Measurements from ENCODE around the gene ITSN1. TPM values are rescaled to one million over a fixed set of nuclear protein-coding genes. Genes with fewer than 3 reads are reported as not detected.

The ITSN1 gene
- total and polyA plus RNA-seq, 2 experiments from 2014 or later, result 35.5 to 57.1 TPM

GRCh38 chr21:33841561-33841960 lies 199.3 kb downstream of the ITSN1 start:
- H3K4me1 ChIP-seq (ENCODE audit: insufficient read depth), result peaks cover 29% of the 10 kb centered on the region
- no peak overlapping the region for H2AFZ ChIP-seq
- H3K27me3 ChIP-seq (replicated peaks; ENCODE audit: insufficient read depth), result no peaks in the 10 kb centered on the region
- no peaks in the 10 kb centered on the region for H3K9me2 ChIP-seq (ENCODE audit: insufficient read depth)
- no peak overlapping the region for H3K4me2 ChIP-seq (ENCODE audit: unreplicated experiment)
- no peak for TF ChIP-seq EZH2 (IDR thresholded peaks at IDR 0.05; ENCODE audit: insufficient read depth, poor library complexity, severe bottlenecking)
- no peak for TF ChIP-seq EZH2phosphoT487 (IDR thresholded peaks at IDR 0.05; ENCODE audit: insufficient read depth, low read depth)
- H3F3A ChIP-seq (ENCODE audit: insufficient read depth), result peaks cover 20% of the 10 kb centered on the region
- peaks cover 6% of the 10 kb centered on the region for H3K36me3 ChIP-seq (ENCODE audit: low read depth)
- H3K9me3 ChIP-seq (ENCODE audit: low read depth), result no peaks in the 10 kb centered on the region
- no peak overlapping the region for H3K4me3 ChIP-seq
- WGBS, 2 experiments (ENCODE audit: low coverage in 1 of 2, low lambda C conversion rate in 2 of 2, missing lambda C conversion rate in 2 of 2), result 77 to 78% methylated on average over 7 of the region's 7 CpGs
- H3K27ac ChIP-seq, result no peak overlapping the region
- H3K9ac ChIP-seq, result no peak overlapping the region
- in situ Hi-C loops (cut with MboI), result no loop called here
- DNase-seq, result no peak
- H3K79me2 ChIP-seq (ENCODE audit: insufficient read depth), result no peaks in the 10 kb centered on the region
- H4K20me1 ChIP-seq (ENCODE audit: insufficient read depth), result no peaks in the 10 kb centered on the region

GRCh38 chr21:33843216-33843615 lies 200.9 kb downstream of the ITSN1 start:
- Histone ChIP-seq H2AFZ (no peak overlapping the region), H3K79me2 (ENCODE audit: insufficient read depth) (no peaks in the 10 kb centered on the region), H3K27ac (no peak overlapping the region), H3K4me3 (no peak overlapping the region), H3F3A (ENCODE audit: insufficient read depth) (peaks cover 20% of the 10 kb centered on the region), H3K27me3 (replicated peaks; ENCODE audit: insufficient read depth) (no peaks in the 10 kb centered on the region), H3K9me2 (ENCODE audit: insufficient read depth) (no peaks in the 10 kb centered on the region), H3K4me1 (ENCODE audit: insufficient read depth) (peaks cover 29% of the 10 kb centered on the region), H3K36me3 (ENCODE audit: low read depth) (no peaks in the 10 kb centered on the region), H3K4me2 (ENCODE audit: unreplicated experiment) (no peak overlapping the region), H3K9me3 (ENCODE audit: low read depth) (no peaks in the 10 kb centered on the region), H4K20me1 (ENCODE audit: insufficient read depth) (no peaks in the 10 kb centered on the region), H3K9ac (no peak overlapping the region)
- 47 to 60% methylated on average over 6 of the region's 6 CpGs for WGBS, 2 experiments (ENCODE audit: low coverage in 1 of 2, low lambda C conversion rate in 2 of 2, missing lambda C conversion rate in 2 of 2)
- no peak for DNase-seq
- no peak for TF ChIP-seq EZH2phosphoT487 (IDR thresholded peaks at IDR 0.05; ENCODE audit: insufficient read depth, low read depth)
- TF ChIP-seq EZH2 (IDR thresholded peaks at IDR 0.05; ENCODE audit: insufficient read depth, poor library complexity, severe bottlenecking), result no peak
- in situ Hi-C loops (cut with MboI), result no loop called here

GRCh38 chr21:33844104-33844889 lies 202.0 kb downstream of the ITSN1 start:
- H4K20me1 ChIP-seq (ENCODE audit: insufficient read depth), result no peaks in the 10 kb centered on the region
- TF ChIP-seq EZH2phosphoT487 (IDR thresholded peaks at IDR 0.05; ENCODE audit: insufficient read depth, low read depth), result no peak
- no peak for TF ChIP-seq EZH2 (IDR thresholded peaks at IDR 0.05; ENCODE audit: insufficient read depth, poor library complexity, severe bottlenecking)
- no peaks in the 10 kb centered on the region for H3K27me3 ChIP-seq (replicated peaks; ENCODE audit: insufficient read depth)
- no peak overlapping the region for H3K9ac ChIP-seq
- H3F3A ChIP-seq (ENCODE audit: insufficient read depth), result peaks cover 20% of the 10 kb centered on the region
- no peak overlapping the region for H3K4me3 ChIP-seq
- H3K27ac ChIP-seq, result no peak overlapping the region
- no peak overlapping the region for H2AFZ ChIP-seq
- in situ Hi-C loops (cut with MboI), result no loop called here
- H3K4me2 ChIP-seq (ENCODE audit: unreplicated experiment), result peak overlapping the region; percentile 3
- H3K36me3 ChIP-seq (ENCODE audit: low read depth), result no peaks in the 10 kb centered on the region
- peak; percentile 60 for DNase-seq
- no peaks in the 10 kb centered on the region for H3K9me2 ChIP-seq (ENCODE audit: insufficient read depth)
- 40 to 41% methylated on average over 20 of the region's 20 CpGs for WGBS, 2 experiments (ENCODE audit: low coverage in 1 of 2, low lambda C conversion rate in 2 of 2, missing lambda C conversion rate in 2 of 2)
- peaks cover 29% of the 10 kb centered on the region for H3K4me1 ChIP-seq (ENCODE audit: insufficient read depth)
- no peaks in the 10 kb centered on the region for H3K79me2 ChIP-seq (ENCODE audit: insufficient read depth)
- no peaks in the 10 kb centered on the region for H3K9me3 ChIP-seq (ENCODE audit: low read depth)

- Histone ChIP-seq H3K4me3 (no peak overlapping the region), H4K20me1 (ENCODE audit: insufficient read depth) (no peaks in the 10 kb centered on the region), H3K79me2 (ENCODE audit: insufficient read depth) (no peaks in the 10 kb centered on the region), H3K4me2 (ENCODE audit: unreplicated experiment) (peak overlapping the region; percentile 3), H3K27me3 (replicated peaks; ENCODE audit: insufficient read depth) (no peaks in the 10 kb centered on the region), H3K9me2 (ENCODE audit: insufficient read depth) (no peaks in the 10 kb centered on the region), H3K36me3 (ENCODE audit: low read depth) (no peaks in the 10 kb centered on the region), H2AFZ (no peak overlapping the region), H3F3A (ENCODE audit: insufficient read depth) (peaks cover 20% of the 10 kb centered on the region), H3K9ac (no peak overlapping the region), H3K4me1 (ENCODE audit: insufficient read depth) (peaks cover 32% of the 10 kb centered on the region), H3K27ac (no peak overlapping the region), H3K9me3 (ENCODE audit: low read depth) (no peaks in the 10 kb centered on the region)
- 96% methylated on average over 6 of the region's 6 CpGs for WGBS, 2 experiments (ENCODE audit: low coverage in 1 of 2, low lambda C conversion rate in 2 of 2, missing lambda C conversion rate in 2 of 2)
- in situ Hi-C loops (cut with MboI), result no loop called here
- DNase-seq, result no peak
- TF ChIP-seq EZH2 (IDR thresholded peaks at IDR 0.05; ENCODE audit: insufficient read depth, poor library complexity, severe bottlenecking), result no peak
- no peak for TF ChIP-seq EZH2phosphoT487 (IDR thresholded peaks at IDR 0.05; ENCODE audit: insufficient read depth, low read depth)
Observed at GRCh38 chr21:33844890-33845205, 202.5 kb downstream of the ITSN1 start.
